Stimulated activated CD4-positive, alpha-beta T cell treated with anti-CD3 and anti-CD28 coated beads, Interleukin-4, amount 100 ng/mL, for 24 hours (primary cell): Measurements from ENCODE around the gene TOGARAM2.
"Not testable (repeated sequence)": the region's sequence is repeated elsewhere in the genome, so short reads cannot be mapped to it uniquely, and the experiment has no call there.

Experiments used
- DNase-seq: peaks from one replicate; pipeline ENCODE4 v3.0.0-alpha.2; 2020

The TOGARAM2 gene

DNA sequence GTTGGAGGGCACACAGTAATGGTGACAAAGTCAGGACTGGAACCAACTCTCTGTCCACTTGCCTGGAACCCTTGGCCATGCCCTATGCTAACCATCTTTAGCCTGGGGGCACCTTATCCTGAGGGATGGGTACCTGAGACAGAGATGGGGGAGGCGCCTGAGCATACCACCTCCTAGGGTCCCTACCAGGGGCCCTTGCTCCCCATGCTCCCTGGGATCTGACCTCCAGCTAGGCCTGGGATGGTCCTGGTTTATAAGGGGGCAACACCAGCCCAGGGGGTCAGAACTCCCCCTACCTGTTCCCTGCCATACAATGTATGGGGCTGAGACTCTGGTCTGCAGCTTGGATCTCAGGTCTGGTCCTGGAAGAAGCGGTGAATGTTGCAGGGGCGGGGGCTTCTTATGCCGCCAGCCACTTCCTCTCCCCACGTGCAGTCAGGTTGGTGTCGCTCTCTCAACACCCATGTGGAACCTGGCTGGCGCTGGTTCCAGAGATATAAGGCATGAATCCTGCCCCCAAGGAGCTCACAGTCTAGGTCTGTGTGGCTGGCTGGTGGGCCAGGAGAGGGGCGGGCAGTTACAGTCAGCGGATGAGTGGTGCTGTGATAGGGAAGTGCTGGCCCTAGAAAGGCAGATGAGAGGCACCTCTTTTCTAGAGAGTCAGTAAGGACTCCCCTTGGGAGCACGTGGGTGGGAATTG, 3.8 kb upstream of the TOGARAM2 start:
- no peak for DNase-seq

DNA sequence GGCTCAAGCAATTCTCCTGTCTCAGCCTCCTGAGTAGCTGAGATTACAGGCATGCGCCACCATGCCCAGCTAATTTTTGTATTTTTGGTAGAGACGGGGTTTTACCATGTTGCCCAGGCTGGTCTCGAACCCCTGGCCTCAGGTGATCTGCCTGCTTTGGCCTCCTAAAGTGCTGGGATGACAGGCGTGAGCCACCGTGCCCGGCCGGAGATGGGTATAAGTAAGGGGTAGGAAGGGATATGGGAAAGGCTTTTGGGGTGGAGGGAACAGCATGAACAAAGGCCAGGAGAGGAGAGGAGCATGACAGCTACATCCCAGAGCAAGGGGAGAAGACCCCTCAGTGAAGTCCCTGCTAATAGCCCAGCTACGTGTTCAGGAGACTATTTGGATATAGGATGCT, 3.1 kb upstream of the TOGARAM2 start:
- not testable (repeated sequence) for DNase-seq

GRCh38 chr2:28978606-28979005, 2.5 kb upstream of the TOGARAM2 start:
- DNase-seq = no peak

DNA sequence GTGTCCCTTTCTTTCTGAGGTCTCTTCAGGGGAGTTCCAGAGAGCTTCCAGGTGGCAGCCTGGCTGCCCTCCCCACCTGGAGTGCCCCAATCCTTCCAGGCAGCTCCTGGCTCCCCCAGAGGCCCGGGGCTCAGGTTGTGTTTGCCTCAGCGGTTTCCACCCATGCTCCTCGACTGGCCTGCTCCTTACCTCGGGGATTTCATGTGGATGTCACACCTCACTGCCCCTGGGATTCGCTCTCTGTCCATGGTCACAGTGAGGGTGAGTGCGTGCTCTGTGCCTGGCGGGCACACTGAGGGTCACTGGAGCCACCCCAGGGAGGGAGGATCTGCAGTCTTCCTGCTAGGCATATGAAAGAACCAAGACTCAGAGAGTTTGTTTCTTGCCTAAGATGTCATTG, 2.1 kb upstream of the TOGARAM2 start:
- no peak for DNase-seq

- DNase-seq = no peak
These were observed 1.3 kb upstream of the TOGARAM2 start for GRCh38 chr2:28979576-28980366.

- no peak for DNase-seq
These were observed 606 bp upstream of the TOGARAM2 start for GRCh38 chr2:28980368-28981015.

DNA sequence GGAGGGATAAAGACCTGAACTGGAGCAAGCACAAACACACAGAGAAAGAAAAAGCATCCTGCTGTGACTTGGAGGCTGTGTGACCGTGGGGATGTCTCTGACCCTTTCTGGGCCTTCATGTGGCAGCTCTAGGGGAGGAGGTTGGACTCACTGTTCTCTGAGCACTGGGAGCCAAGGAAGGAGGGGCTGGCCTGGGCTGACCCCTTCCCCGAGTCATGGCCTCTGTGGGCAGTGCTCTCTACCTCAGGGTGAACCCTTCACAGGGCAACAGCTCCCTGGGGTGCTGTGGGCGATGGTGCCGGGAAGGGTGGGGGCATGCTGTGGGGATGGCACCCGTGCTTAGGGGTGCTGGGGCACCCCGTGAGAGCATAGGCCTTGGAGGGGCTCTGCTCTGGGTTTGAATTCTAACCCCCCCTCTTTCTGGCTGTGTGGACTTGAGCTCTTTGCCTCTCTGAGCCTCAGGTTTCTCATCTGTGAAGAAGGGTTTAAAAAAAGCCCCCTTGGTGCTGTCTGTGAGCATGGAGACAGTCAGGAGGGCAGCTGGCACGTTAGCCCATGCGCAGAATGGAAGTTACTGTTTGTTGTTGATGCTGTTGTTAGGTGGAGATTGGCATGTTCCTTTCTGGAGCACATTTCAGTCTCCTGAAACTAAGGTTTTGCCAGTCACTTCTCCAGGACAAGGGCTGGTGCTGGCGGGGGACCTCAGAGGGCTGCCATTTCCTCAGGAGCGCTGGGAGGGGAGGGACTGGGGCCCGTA, 700 bp downstream of the TOGARAM2 start:
- DNase-seq = no peak

- DNase-seq = no peak
These were observed 1.4 kb downstream of the TOGARAM2 start for GRCh38 chr2:28982381-28982950.

GRCh38 chr2:28986429-28986828, 5.3 kb downstream of the TOGARAM2 start:
- no peak for DNase-seq

DNA sequence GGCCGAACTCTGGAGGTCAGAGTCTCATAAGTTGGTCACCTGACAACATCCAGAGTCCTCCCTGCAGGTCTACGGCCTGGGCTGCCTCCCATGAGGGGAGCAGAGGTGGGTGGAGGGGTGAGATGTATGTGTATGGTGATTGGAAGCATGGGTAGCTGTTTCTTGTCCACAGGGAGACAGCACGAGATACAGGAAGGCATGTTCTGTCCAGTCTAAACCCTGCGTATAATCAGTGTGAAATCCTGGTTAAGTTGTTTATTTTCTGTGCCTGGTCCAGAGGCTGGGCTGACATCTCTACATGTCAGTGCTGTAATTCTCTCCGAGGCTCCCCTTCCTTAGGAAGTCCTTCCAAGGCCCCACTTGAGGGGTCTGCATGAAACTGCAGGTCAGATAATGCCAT, 8.9 kb downstream of the TOGARAM2 start:
- no peak for DNase-seq

DNA sequence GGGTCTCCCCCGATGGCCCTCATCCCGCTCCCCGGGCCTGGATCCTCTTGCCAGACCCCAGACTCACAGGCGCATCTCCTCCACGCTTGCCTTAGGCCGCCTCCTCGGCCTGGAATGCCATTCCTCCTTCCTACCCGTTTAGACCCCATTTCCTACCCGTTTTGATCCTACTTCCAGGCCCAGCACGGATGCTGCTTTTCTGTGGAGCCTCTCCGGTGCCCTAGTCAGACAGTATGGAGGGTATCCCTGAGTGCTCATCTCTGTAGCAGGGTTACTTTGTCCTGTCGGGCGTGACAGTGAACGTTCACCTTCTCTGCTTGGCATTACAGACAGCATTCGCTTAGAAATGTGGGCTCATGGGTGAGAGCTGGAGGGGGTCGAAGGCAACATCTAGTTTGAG, 9.3 kb downstream of the TOGARAM2 start:
- DNase-seq = no peak

DNA sequence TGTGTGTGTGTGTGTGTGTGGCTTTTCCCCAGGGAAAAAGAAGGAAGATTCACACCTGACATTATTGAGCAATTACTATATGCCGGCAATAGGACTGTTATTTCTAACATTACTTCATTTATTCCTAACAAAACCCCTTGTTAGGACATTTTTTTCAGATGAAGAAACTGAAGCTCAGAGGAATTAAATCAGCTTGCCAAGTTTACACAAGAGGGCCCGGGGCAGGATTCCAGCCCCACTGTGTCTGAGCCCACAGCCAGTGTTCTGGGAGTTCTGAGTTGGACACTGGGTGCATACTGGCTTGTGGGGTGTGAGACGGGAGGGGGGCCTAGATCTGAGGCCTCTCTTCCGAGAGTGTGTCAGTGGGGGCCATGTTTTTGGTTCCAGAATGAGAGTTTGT, 9.9 kb downstream of the TOGARAM2 start:
- DNase-seq = no peak

DNA sequence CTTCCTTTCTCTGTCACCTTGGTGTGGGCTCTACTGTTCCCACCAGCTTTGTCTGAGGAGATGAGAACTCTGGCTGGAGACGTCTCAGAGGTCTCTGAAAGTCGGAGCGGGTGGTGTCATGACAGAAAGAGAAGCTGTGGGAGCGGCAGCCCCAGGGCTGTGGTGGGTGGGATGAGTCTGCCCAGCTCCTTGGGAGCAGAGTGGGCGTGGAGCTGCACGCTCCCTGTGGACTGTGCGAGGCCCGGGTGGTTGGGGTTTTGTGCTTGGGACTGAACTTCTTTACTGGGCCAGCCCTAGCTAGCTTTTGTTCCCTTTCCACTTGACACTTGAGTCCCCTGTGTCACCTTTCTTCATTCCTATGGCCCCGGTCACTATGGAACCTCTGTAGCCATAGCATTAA, 10.4 kb downstream of the TOGARAM2 start:
- no peak for DNase-seq

- no peak for DNase-seq
These were observed 12.3 kb downstream of the TOGARAM2 start for GRCh38 chr2:28993206-28993960.

GRCh38 chr2:28994074-28994473, 13.0 kb downstream of the TOGARAM2 start:
- no peak for DNase-seq

- DNase-seq = no peak
These were observed 13.6 kb downstream of the TOGARAM2 start for GRCh38 chr2:28994679-28995078.

GRCh38 chr2:28995765-28996750, 15.0 kb downstream of the TOGARAM2 start:
- no peak for DNase-seq

GRCh38 chr2:28997237-28997846, 16.2 kb downstream of the TOGARAM2 start:
- no peak for DNase-seq

GRCh38 chr2:28997847-28998735, 17.0 kb downstream of the TOGARAM2 start:
- DNase-seq = no peak
